ENCODE measurements around the gene SSR4. TPM values are rescaled to one million over a fixed set of nuclear protein-coding genes. Genes with fewer than 3 reads are reported as not detected.

The SSR4 gene
- total and polyA plus RNA-seq, 2 donors (not counting 1 experiment from before 2014, with no cell fraction given) = 134 to 297 TPM

DNA sequence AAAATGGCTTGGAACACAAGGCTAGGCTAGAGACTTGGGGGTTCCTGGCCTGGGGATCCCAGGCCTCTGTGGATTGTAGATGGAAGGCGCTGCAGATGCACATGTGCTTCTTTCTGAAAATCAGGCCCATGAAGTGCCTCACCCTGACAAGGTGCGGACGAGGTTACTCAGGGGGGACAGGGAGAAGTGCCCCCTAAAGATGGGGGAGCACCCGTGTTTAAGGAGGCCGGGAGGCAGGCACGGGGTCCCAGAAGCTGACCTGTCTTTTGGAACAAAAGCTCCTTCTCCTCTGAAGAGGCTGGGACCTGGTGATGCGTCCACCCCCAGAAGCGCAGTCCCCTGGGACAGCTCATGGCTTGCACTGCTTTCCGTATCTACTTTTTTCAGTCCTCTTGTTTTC, 33.4 kb downstream of the SSR4 start:
- ChIA-PET CTCF (no interaction called here), POLR2A (no interaction called here)
- H3K27ac Mint-ChIP-seq = no peak overlapping the region
- peaks cover 0 to 46% (median 11%) of the 10 kb centered on the region in 4 experiments for H3K27me3 ChIP-seq (replicated peaks in 1 of 4; ENCODE audit: control extremely low read depth in 1 of 4, control insufficient read depth in 3 of 4, insufficient read depth in 4 of 4, low read length in 3 of 4)
- ATAC-seq (ENCODE audit: low read depth) = no peak
- intact Hi-C loops (cut with micrococcal nuclease) = no loop called here
- H3K27ac ChIP-seq (ENCODE audit: low read length in 2 of 2) = no peak overlapping the region
- H4K20me1 ChIP-seq (ENCODE audit: control insufficient read depth, insufficient read depth, low read length, poor library complexity, severe bottlenecking) = no peaks in the 10 kb centered on the region
- no peak for DNase-seq
- no peak overlapping the region for H3K4me2 ChIP-seq (replicated peaks; ENCODE audit: low read depth, low read length, poor library complexity, severe bottlenecking)
- no peak overlapping the region for H3K4me3 ChIP-seq (ENCODE audit: control extremely low read depth in 1 of 5, extremely low read depth in 1 of 5, insufficient read depth in 1 of 5, low read depth in 2 of 5, low read length in 4 of 5)
- peaks cover 7 to 16% of the 10 kb centered on the region in 2 donors for H3K4me1 ChIP-seq (ENCODE audit: control insufficient read depth in 2 of 2, insufficient read depth in 2 of 2, low read length in 2 of 2)
- TF ChIP-seq, protein P1, sequence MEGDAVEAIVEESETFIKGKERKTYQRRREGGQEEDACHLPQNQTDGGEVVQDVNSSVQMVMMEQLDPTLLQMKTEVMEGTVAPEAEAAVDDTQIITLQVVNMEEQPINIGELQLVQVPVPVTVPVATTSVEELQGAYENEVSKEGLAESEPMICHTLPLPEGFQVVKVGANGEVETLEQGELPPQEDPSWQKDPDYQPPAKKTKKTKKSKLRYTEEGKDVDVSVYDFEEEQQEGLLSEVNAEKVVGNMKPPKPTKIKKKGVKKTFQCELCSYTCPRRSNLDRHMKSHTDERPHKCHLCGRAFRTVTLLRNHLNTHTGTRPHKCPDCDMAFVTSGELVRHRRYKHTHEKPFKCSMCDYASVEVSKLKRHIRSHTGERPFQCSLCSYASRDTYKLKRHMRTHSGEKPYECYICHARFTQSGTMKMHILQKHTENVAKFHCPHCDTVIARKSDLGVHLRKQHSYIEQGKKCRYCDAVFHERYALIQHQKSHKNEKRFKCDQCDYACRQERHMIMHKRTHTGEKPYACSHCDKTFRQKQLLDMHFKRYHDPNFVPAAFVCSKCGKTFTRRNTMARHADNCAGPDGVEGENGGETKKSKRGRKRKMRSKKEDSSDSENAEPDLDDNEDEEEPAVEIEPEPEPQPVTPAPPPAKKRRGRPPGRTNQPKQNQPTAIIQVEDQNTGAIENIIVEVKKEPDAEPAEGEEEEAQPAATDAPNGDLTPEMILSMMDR (IDR thresholded peaks at IDR 0.05) = no peak
- no peak for TF ChIP-seq EZH2 (IDR thresholded peaks at IDR 0.05; ENCODE audit: borderline replicate concordance, insufficient read depth, low read depth, low read length, poor library complexity, severe bottlenecking)
- H3K4me1 Mint-ChIP-seq = peaks cover 5% of the 10 kb centered on the region
- no peaks in the 10 kb centered on the region for H3K36me3 ChIP-seq (replicated peaks in 1 of 2; ENCODE audit: control extremely low read depth in 1 of 2, control insufficient read depth in 1 of 2, extremely low read depth in 1 of 2, insufficient read depth in 2 of 2, low read length in 1 of 2)
- WGBS (ENCODE audit: insufficient coverage) = 73% methylated on average over 5 of the region's 9 CpGs
- no peaks in the 10 kb centered on the region for H3K79me2 ChIP-seq (ENCODE audit: control insufficient read depth, insufficient read depth, low read length)
- no peak overlapping the region for H3K4me3 Mint-ChIP-seq
- no peak overlapping the region for H2AFZ ChIP-seq (ENCODE audit: insufficient read depth, low read depth, low read length, poor library complexity, severe bottlenecking)
- H3K9me3 Mint-ChIP-seq (ENCODE audit: insufficient read depth) = no peaks in the 10 kb centered on the region
- H3K27me3 Mint-ChIP-seq = peaks cover 36% of the 10 kb centered on the region
- peaks cover 0 to 9% (median 0%) of the 10 kb centered on the region in 3 donors for H3K9me3 ChIP-seq (ENCODE audit: control extremely low read depth in 1 of 3, control insufficient read depth in 2 of 3, insufficient read depth in 1 of 3, low read length in 2 of 3)
- no peak overlapping the region for H3K9ac ChIP-seq (ENCODE audit: low read length)

DNA sequence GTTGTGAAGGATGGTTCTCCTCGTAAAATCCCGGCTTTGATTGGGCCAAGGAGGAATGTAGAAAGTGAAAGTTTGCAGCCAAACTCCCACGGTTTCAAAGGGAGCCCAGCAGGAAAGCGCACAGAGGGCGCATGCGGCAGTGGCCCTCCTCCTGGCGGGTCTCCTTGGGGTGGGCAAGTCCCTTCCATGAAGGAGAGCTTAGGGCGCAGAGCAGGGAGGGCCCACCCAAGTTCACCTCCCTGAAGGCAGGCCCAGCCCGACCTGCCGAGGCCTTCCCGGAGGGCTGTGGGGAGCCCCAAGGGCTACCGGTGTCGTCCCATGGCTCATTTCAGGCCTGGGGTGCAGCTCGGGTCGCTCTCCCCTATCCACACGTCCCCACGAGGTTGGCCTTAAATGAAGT, 33.8 kb downstream of the SSR4 start:
- ChIA-PET CTCF (no interaction called here), POLR2A (no interaction called here)
- 85% methylated on average over 5 of the region's 17 CpGs for WGBS (ENCODE audit: insufficient coverage)
- ATAC-seq (ENCODE audit: low read depth) (no peak), DNase-seq (no peak)
- H3K36me3 ChIP-seq (replicated peaks in 1 of 2; ENCODE audit: control extremely low read depth in 1 of 2, control insufficient read depth in 1 of 2, extremely low read depth in 1 of 2, insufficient read depth in 2 of 2, low read length in 1 of 2) = no peaks in the 10 kb centered on the region
- no peaks in the 10 kb centered on the region for H4K20me1 ChIP-seq (ENCODE audit: control insufficient read depth, insufficient read depth, low read length, poor library complexity, severe bottlenecking)
- H3K4me1 ChIP-seq (ENCODE audit: control insufficient read depth in 2 of 2, insufficient read depth in 2 of 2, low read length in 2 of 2) = peaks cover 7 to 16% of the 10 kb centered on the region in 2 donors
- TF ChIP-seq, protein P1 (IDR thresholded peaks at IDR 0.05) = no peak
- no peak for TF ChIP-seq EZH2 (IDR thresholded peaks at IDR 0.05; ENCODE audit: borderline replicate concordance, insufficient read depth, low read depth, low read length, poor library complexity, severe bottlenecking)
- no peak overlapping the region for H3K4me3 ChIP-seq (ENCODE audit: control extremely low read depth in 1 of 5, extremely low read depth in 1 of 5, insufficient read depth in 1 of 5, low read depth in 2 of 5, low read length in 4 of 5)
- peaks cover 0 to 9% (median 0%) of the 10 kb centered on the region in 3 donors for H3K9me3 ChIP-seq (ENCODE audit: control extremely low read depth in 1 of 3, control insufficient read depth in 2 of 3, insufficient read depth in 1 of 3, low read length in 2 of 3)
- Mint-ChIP-seq H3K4me1 (peaks cover 5% of the 10 kb centered on the region), H3K4me3 (peak overlapping the region; percentile 34), H3K9me3 (ENCODE audit: insufficient read depth) (no peaks in the 10 kb centered on the region), H3K27me3 (peaks cover 39% of the 10 kb centered on the region), H3K27ac (no peak overlapping the region)
- H3K9ac ChIP-seq (ENCODE audit: low read length) = no peak overlapping the region
- H2AFZ ChIP-seq (ENCODE audit: insufficient read depth, low read depth, low read length, poor library complexity, severe bottlenecking) = no peak overlapping the region
- peaks cover 0 to 46% (median 11%) of the 10 kb centered on the region in 4 experiments for H3K27me3 ChIP-seq (replicated peaks in 1 of 4; ENCODE audit: control extremely low read depth in 1 of 4, control insufficient read depth in 3 of 4, insufficient read depth in 4 of 4, low read length in 3 of 4)
- H3K79me2 ChIP-seq (ENCODE audit: control insufficient read depth, insufficient read depth, low read length) = no peaks in the 10 kb centered on the region
- H3K27ac ChIP-seq (ENCODE audit: low read length in 2 of 2) = no peak overlapping the region
- intact Hi-C loops (cut with micrococcal nuclease) = no loop called here
- H3K4me2 ChIP-seq (replicated peaks; ENCODE audit: low read depth, low read length, poor library complexity, severe bottlenecking) = no peak overlapping the region

Data from B cell (primary cell).